GM18861 (cell line): ENCODE results near the gene MYO1F.

ENCODE experiments used
- ATAC-seq: cut with Tn5 transposase; IDR thresholded peaks from one replicate; pipeline ENCODE4 v1.9.1; 2021; ENCODE audit not compliant: unreplicated experiment

Gene MYO1F

GRCh38 chr19:8473648-8474476 is 103.4 kb downstream of the MYO1F start:
- ATAC-seq = peak; percentile 46
